Thyroid gland (tissue), 4 donors: ENCODE measurements around the gene LRRC4C. TPM values are rescaled to one million over a fixed set of nuclear protein-coding genes. Genes with fewer than 3 reads are reported as not detected.

Experiments used
- DNase-seq, 2 donors: peaks; one replicate each; pipeline ENCODE4 v3.0.0-alpha.2; 2019
- H3K27ac ChIP-seq, 3 donors: fragments of 200-600 bp; sonication (generic); 1 replicate in 2 of 3; 2 replicates in 1 of 3; pipeline ENCODE4 v1.5.1; 2016 to 2019; ENCODE audit warnings: mild to moderate bottlenecking in 1 of 3, moderate library complexity in 1 of 3
- H3K27me3 ChIP-seq: fragments of 200-600 bp; sonication (generic); one replicate; pipeline ENCODE4 v1.5.1; 2019
- H3K36me3 ChIP-seq, 2 donors: fragments of 200-600 bp; sonication (generic); one replicate each; pipeline ENCODE4 v1.5.1; 2016 to 2019
- H3K4me1 ChIP-seq, 2 donors: fragments of 200-600 bp; sonication (generic); one replicate each; pipeline ENCODE4 v1.5.1; 2017 to 2019
- H3K4me3 ChIP-seq, 3 donors: fragments of 200-600 bp; sonication (generic); replicated peaks in 1 of 3; 1 replicate in 2 of 3; 2 replicates in 1 of 3; pipeline ENCODE4 v1.5.1; 2016; ENCODE audit warnings: mild to moderate bottlenecking in 1 of 3
- H3K9me3 ChIP-seq: fragments of 200-600 bp; sonication (generic); one replicate; pipeline ENCODE4 v1.5.1; 2017
- CTCF ChIP-seq, 6 experiments: fragments of 200-600 bp in 3 of 6; fragments of 450-650 bp in 3 of 6; sonication (generic) in 3 of 6; IDR thresholded peaks; one replicate each; pipeline ENCODE4 v1.5.1; 2016 to 2019; ENCODE audit warnings: antibody characterized with exemption in 6 of 6, mild to moderate bottlenecking in 2 of 6, inconsistent platforms in 1 of 6, moderate library complexity in 1 of 6
- POLR2A ChIP-seq, 2 donors: fragments of 450-650 bp; IDR thresholded peaks; one replicate each; pipeline ENCODE4 v1.6.1; 2017; ENCODE audit warnings: antibody characterized with exemption in 2 of 2, mild to moderate bottlenecking in 2 of 2, moderate library complexity in 1 of 2
- WGBS, 2 donors: methylation state at CpG; one replicate each; pipeline ENCODE4 v1.1.5; 2017; 5-methylcytosine and 5-hydroxymethylcytosine counted together
- intact Hi-C: fragments of 100-400 bp; cut with DNase I; formaldehyde crosslinking; loops from one replicate; pipeline ENCODE4 v1.15.1; 2023
- total RNA-seq, 4 donors: library from RNA; depleted of rRNA; stranded (reverse); fragments of >200 nt; gene quantifications; one replicate each; pipeline ENCODE4 v1.2.3, GENCODE V29; 2016

Gene LRRC4C
- total RNA-seq, 4 donors from 2014 or later = 4.6 to 13.9 (median 7.8) TPM

GRCh38 chr11:40827116-40827515, 632.3 kb downstream of the LRRC4C start:
- Histone ChIP-seq H3K4me3 (no peak overlapping the region), H3K27me3 (no peaks in the 10 kb centered on the region), H3K27ac (no peak overlapping the region), H3K4me1 (no peaks in the 10 kb centered on the region), H3K9me3 (no peaks in the 10 kb centered on the region), H3K36me3 (no peaks in the 10 kb centered on the region)
- DNase-seq = no peak
- intact Hi-C loops = no loop called here
- TF ChIP-seq CTCF (IDR thresholded peaks at IDR 0.05) (no peak), POLR2A (IDR thresholded peaks at IDR 0.05) (no peak)
- 85% methylated on average over 3 of the region's 3 CpGs for WGBS, 2 donors

- H3K36me3 ChIP-seq = no peaks in the 10 kb centered on the region
- 75 to 82% methylated on average over 2 of the region's 2 CpGs for WGBS, 2 donors
- DNase-seq = no peak
- no peaks in the 10 kb centered on the region for H3K9me3 ChIP-seq
- H3K4me3 ChIP-seq = no peak overlapping the region
- intact Hi-C loops = no loop called here
- H3K27me3 ChIP-seq = no peaks in the 10 kb centered on the region
- no peaks in the 10 kb centered on the region for H3K4me1 ChIP-seq
- no peak for TF ChIP-seq POLR2A (IDR thresholded peaks at IDR 0.05)
- TF ChIP-seq CTCF (IDR thresholded peaks at IDR 0.05) = no peak
- H3K27ac ChIP-seq = no peak overlapping the region
Observed at GRCh38 chr11:40826601-40827000, 632.9 kb downstream of the LRRC4C start.

GRCh38 chr11:40825201-40825834, 634.1 kb downstream of the LRRC4C start:
- TF ChIP-seq POLR2A (IDR thresholded peaks at IDR 0.05) = no peak

GRCh38 chr11:40819230-40819629, 640.2 kb downstream of the LRRC4C start:
- TF ChIP-seq POLR2A (IDR thresholded peaks at IDR 0.05) = no peak
- no peak for TF ChIP-seq CTCF (IDR thresholded peaks at IDR 0.05)
- intact Hi-C loops = no loop called here
- H3K36me3 ChIP-seq = no peaks in the 10 kb centered on the region
- H3K4me3 ChIP-seq = no peak overlapping the region
- no peaks in the 10 kb centered on the region for H3K27me3 ChIP-seq
- 69 to 84% methylated on average over 1 of the region's 1 CpG for WGBS, 2 donors
- H3K9me3 ChIP-seq = no peaks in the 10 kb centered on the region
- no peaks in the 10 kb centered on the region for H3K4me1 ChIP-seq
- DNase-seq = no peak
- no peak overlapping the region for H3K27ac ChIP-seq

More at GRCh38 chr11:40825201-40825834, 634.1 kb downstream of the LRRC4C start:
- 78 to 82% methylated on average over 7 of the region's 7 CpGs for WGBS, 2 donors
- Histone ChIP-seq H3K9me3 (no peaks in the 10 kb centered on the region), H3K36me3 (no peaks in the 10 kb centered on the region), H3K27me3 (no peaks in the 10 kb centered on the region), H3K27ac (no peak overlapping the region), H3K4me3 (no peak overlapping the region), H3K4me1 (no peaks in the 10 kb centered on the region)
- intact Hi-C loops = no loop called here
- no peak for DNase-seq

GRCh38 chr11:40816976-40817375, 642.5 kb downstream of the LRRC4C start:
- 87 to 91% methylated on average over 2 of the region's 2 CpGs for WGBS, 2 donors

More at GRCh38 chr11:40816976-40817375, 642.5 kb downstream of the LRRC4C start:
- Histone ChIP-seq H3K27me3 (no peaks in the 10 kb centered on the region), H3K4me1 (no peaks in the 10 kb centered on the region), H3K4me3 (no peak overlapping the region), H3K36me3 (no peaks in the 10 kb centered on the region), H3K27ac (no peak overlapping the region), H3K9me3 (no peaks in the 10 kb centered on the region)
- TF ChIP-seq POLR2A (IDR thresholded peaks at IDR 0.05) (no peak), CTCF (IDR thresholded peaks at IDR 0.05) (no peak)
- no peak for DNase-seq
- intact Hi-C loops = no loop called here
